ENCODE measurements around the gene ADAMTSL1. TPM values are rescaled to one million over a fixed set of nuclear protein-coding genes. Genes with fewer than 3 reads are reported as not detected.
"Not testable (repeated sequence)": the region's sequence is repeated elsewhere in the genome, so short reads cannot be mapped to it uniquely, and the experiment has no call there.

ADAMTSL1 gene
- polyA plus RNA-seq, 1 experiment, result 17.2 TPM

DNA sequence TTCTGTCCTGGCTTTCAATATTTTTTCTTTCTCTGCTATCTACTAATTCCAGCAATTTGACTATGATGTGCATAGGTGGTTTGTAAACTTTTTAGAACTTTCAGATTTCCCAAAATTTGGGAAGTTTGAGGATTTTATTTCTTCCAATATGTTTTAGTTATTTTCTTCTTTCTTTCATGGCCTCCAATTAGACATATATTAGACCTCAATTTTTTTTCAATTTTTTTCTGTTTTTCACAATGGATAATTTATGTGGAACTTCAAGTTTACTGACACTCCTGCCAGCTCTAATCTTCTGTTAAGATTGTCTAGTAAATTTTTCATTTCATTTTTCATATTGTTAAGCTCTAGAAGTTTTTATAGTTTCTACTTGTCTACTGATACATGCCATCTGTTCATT, 395.8 kb downstream of the ADAMTSL1 start:
- ChIA-PET POLR2A (no interaction called here), CTCF (no interaction called here)
- Histone ChIP-seq H3K4me3 (ENCODE audit: low read depth, low read length) (no peak overlapping the region), H3K27me3 (ENCODE audit: control insufficient read depth, insufficient read depth, low read length) (no peaks in the 10 kb centered on the region), H3K36me3 (ENCODE audit: control insufficient read depth, insufficient read depth, low read length) (no peaks in the 10 kb centered on the region)
- DNase-seq (ENCODE audit: low read depth), result no peak
- TF ChIP-seq, protein P1, sequence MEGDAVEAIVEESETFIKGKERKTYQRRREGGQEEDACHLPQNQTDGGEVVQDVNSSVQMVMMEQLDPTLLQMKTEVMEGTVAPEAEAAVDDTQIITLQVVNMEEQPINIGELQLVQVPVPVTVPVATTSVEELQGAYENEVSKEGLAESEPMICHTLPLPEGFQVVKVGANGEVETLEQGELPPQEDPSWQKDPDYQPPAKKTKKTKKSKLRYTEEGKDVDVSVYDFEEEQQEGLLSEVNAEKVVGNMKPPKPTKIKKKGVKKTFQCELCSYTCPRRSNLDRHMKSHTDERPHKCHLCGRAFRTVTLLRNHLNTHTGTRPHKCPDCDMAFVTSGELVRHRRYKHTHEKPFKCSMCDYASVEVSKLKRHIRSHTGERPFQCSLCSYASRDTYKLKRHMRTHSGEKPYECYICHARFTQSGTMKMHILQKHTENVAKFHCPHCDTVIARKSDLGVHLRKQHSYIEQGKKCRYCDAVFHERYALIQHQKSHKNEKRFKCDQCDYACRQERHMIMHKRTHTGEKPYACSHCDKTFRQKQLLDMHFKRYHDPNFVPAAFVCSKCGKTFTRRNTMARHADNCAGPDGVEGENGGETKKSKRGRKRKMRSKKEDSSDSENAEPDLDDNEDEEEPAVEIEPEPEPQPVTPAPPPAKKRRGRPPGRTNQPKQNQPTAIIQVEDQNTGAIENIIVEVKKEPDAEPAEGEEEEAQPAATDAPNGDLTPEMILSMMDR (IDR thresholded peaks at IDR 0.05; ENCODE audit: insufficient read depth, low read depth, low read length), result no peak

DNA sequence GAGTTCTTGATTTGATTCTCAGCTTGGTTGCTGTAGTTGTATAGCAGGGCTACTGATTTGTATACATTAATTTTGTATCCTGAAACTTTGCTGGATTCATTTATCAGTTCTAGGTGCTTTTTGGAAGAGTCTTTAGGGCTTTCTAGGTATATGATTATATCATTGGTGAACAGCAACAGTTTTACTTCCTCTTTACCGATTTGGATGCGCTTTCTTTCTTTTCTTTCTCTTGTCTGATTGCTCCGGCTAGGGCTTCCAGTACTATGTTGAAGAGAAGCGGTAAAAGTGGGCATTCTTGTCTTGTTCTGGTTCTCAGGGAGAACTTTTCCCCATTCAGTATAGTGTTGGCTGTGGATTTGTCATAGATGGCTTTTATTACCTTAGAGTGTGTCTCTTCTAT, 400.1 kb downstream of the ADAMTSL1 start:
- CTCF ChIA-PET, result interaction anchor here (0.7 to 1.5 kb wide), 2 partner anchors 17 to 185 kb away, joined by 3 to 4 read pairs; no protein-coding TSS in a partner anchor

DNA sequence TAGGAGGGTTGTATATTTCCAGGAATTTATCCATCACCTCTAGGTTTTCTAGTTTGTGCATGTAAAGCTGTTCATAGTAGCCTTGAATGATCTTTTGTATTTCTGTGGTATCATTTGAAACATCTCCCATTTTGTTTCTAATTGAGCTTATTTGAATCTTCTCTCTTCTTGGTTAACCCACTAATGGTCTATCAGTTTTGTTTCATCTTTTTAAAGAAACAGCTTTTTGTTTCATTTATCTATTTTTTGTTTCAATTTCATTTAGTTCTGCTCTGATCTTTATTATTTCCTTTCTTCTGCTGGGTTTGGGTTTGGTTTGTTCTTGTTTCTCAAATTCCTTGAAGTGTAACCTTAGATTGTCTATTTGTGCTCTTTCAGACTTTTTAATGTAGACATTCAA, 401.0 kb downstream of the ADAMTSL1 start:
- ChIA-PET CTCF (interaction anchor here (1.5 kb wide), 1 partner anchor 16 kb away, joined by 3 read pairs; no protein-coding TSS in a partner anchor), POLR2A (interaction anchor here (0.6 kb wide), 1 partner anchor 8 kb away, joined by 8 read pairs; no protein-coding TSS in a partner anchor)
- H3K27me3 ChIP-seq (ENCODE audit: control insufficient read depth, insufficient read depth, low read length); DNase-seq (ENCODE audit: low read depth); H3K36me3 ChIP-seq (ENCODE audit: control insufficient read depth, insufficient read depth, low read length); H3K4me3 ChIP-seq (ENCODE audit: low read depth, low read length): not testable (repeated sequence)

More for the DNA sequence above, 400.1 kb downstream of the ADAMTSL1 start:
- no peak for DNase-seq (ENCODE audit: low read depth)
- POLR2A ChIA-PET, result no interaction called here
- no peak overlapping the region for H3K4me3 ChIP-seq (ENCODE audit: low read depth, low read length)
- TF ChIP-seq, protein P1 (IDR thresholded peaks at IDR 0.05; ENCODE audit: insufficient read depth, low read depth, low read length), result no peak
- no peaks in the 10 kb centered on the region for H3K27me3 ChIP-seq (ENCODE audit: control insufficient read depth, insufficient read depth, low read length)
- H3K36me3 ChIP-seq (ENCODE audit: control insufficient read depth, insufficient read depth, low read length), result no peaks in the 10 kb centered on the region

DNA sequence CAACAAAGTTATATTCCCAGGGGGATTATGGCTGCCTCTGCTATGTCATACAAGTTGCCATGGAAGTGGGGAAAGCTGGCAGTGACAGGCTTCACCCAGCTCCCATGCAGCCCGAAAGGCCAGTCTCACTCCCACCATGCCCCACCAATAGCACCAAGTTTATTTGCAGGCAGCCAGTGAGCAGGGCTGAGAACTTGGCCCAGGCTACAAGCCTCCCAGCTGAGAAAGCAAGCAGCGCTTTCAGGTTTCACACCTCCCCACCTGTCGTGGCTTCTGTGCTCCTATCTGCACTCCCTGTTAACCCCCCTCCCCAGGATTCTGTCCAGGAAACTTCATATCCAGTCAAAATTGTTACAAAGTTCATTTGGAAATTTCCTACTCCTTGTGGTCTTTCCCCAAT, 404.0 kb downstream of the ADAMTSL1 start:
- no peak for DNase-seq (ENCODE audit: low read depth)
- Histone ChIP-seq H3K36me3 (ENCODE audit: control insufficient read depth, insufficient read depth, low read length) (no peaks in the 10 kb centered on the region), H3K27me3 (ENCODE audit: control insufficient read depth, insufficient read depth, low read length) (no peaks in the 10 kb centered on the region), H3K4me3 (ENCODE audit: low read depth, low read length) (no peak overlapping the region)
- CTCF ChIA-PET, result no interaction called here
- TF ChIP-seq, protein P1 (IDR thresholded peaks at IDR 0.05; ENCODE audit: insufficient read depth, low read depth, low read length), result no peak
- POLR2A ChIA-PET, result interaction anchor here (0.6 kb wide), 1 partner anchor 67 kb away, joined by 11 read pairs; no protein-coding TSS in a partner anchor

DNA sequence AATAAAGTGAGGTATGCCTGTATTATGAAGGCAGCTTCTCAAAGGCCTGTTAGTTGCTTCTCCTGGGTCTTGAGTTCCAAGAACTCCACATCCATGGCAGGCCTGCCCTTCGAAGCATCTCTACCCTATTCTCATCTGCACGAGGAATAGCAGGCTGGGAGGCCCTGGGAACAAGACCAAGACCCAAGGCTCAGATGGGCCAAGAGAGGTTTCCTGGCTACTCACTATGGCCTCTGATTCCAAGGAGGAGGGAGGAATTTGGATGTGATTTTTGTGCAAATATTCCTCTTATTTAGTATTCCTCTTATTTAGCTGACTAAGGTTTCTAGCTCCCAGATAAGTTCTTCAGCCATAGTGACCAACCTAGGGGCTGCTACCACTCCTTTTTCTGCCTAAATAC, 407.8 kb downstream of the ADAMTSL1 start:
- DNase-seq (ENCODE audit: low read depth), result no peak
- TF ChIP-seq, protein P1 (IDR thresholded peaks at IDR 0.05; ENCODE audit: insufficient read depth, low read depth, low read length), result no peak
- ChIA-PET CTCF (no interaction called here), POLR2A (no interaction called here)
- Histone ChIP-seq H3K36me3 (ENCODE audit: control insufficient read depth, insufficient read depth, low read length) (no peaks in the 10 kb centered on the region), H3K4me3 (ENCODE audit: low read depth, low read length) (no peak overlapping the region), H3K27me3 (ENCODE audit: control insufficient read depth, insufficient read depth, low read length) (no peaks in the 10 kb centered on the region)

DNA sequence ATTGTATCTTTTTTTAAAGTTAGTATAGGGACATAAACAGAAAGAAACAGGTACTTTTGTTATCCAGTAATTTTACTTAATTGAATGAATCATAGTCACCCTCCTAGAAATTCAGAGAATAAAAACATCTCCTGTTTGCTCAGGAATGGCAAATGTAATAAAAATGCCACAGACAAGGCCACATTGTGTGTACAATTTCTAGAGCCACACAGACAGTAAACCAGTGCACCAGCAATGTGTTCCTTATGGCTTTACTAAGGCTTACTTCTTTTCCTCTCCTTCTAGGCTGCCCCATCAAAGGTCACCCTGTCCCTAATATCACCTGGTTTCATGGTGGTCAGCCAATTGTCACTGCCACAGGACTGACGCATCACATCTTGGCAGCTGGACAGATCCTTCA, 413.6 kb downstream of the ADAMTSL1 start:
- CTCF ChIA-PET, result no interaction called here
- Histone ChIP-seq H3K27me3 (ENCODE audit: control insufficient read depth, insufficient read depth, low read length) (no peaks in the 10 kb centered on the region), H3K4me3 (ENCODE audit: low read depth, low read length) (no peak overlapping the region), H3K36me3 (ENCODE audit: control insufficient read depth, insufficient read depth, low read length) (no peaks in the 10 kb centered on the region)
- TF ChIP-seq, protein P1 (IDR thresholded peaks at IDR 0.05; ENCODE audit: insufficient read depth, low read depth, low read length), result no peak
- no peak for DNase-seq (ENCODE audit: low read depth)
- POLR2A ChIA-PET, result no interaction called here
